Activated naive CD4-positive, alpha-beta T cell treated with anti-CD3 and anti-CD28 coated beads, Interleukin-2, amount 50 U/mL, for 24 hours (primary cell): Measurements from ENCODE around the gene USP40.
A peak's percentile ranks its signal among the peaks of the same experiment; 100 is the strongest.

Experiments
- H3K27ac Mint-ChIP-seq: one replicate; pipeline ENCODE4 v1.8.0; 2021; ENCODE audit warnings: mild to moderate bottlenecking, mixed read lengths
- H3K27me3 Mint-ChIP-seq: one replicate; pipeline ENCODE4 v1.8.0; 2021; ENCODE audit warnings: mixed read lengths
- H3K36me3 Mint-ChIP-seq: one replicate; pipeline ENCODE4 v1.8.0; 2021; ENCODE audit warnings: mixed read lengths
- H3K4me1 Mint-ChIP-seq: one replicate; pipeline ENCODE4 v1.8.0; 2021; ENCODE audit warnings: mixed read lengths
- H3K4me3 Mint-ChIP-seq: one replicate; pipeline ENCODE4 v1.8.0; 2021; ENCODE audit warnings: mild to moderate bottlenecking, mixed read lengths
- H3K9me3 Mint-ChIP-seq: one replicate; pipeline ENCODE4 v1.8.0; 2021; ENCODE audit warnings: mixed read lengths

USP40 gene

GRCh38 chr2:233442028-233442310 lies 124.6 kb downstream of the USP40 start:
- Mint-ChIP-seq H3K27me3 (no peaks in the 10 kb centered on the region), H3K36me3 (peaks cover 9% of the 10 kb centered on the region), H3K4me3 (no peak overlapping the region), H3K4me1 (peaks cover 28% of the 10 kb centered on the region), H3K27ac (no peak overlapping the region), H3K9me3 (no peaks in the 10 kb centered on the region)

DNA sequence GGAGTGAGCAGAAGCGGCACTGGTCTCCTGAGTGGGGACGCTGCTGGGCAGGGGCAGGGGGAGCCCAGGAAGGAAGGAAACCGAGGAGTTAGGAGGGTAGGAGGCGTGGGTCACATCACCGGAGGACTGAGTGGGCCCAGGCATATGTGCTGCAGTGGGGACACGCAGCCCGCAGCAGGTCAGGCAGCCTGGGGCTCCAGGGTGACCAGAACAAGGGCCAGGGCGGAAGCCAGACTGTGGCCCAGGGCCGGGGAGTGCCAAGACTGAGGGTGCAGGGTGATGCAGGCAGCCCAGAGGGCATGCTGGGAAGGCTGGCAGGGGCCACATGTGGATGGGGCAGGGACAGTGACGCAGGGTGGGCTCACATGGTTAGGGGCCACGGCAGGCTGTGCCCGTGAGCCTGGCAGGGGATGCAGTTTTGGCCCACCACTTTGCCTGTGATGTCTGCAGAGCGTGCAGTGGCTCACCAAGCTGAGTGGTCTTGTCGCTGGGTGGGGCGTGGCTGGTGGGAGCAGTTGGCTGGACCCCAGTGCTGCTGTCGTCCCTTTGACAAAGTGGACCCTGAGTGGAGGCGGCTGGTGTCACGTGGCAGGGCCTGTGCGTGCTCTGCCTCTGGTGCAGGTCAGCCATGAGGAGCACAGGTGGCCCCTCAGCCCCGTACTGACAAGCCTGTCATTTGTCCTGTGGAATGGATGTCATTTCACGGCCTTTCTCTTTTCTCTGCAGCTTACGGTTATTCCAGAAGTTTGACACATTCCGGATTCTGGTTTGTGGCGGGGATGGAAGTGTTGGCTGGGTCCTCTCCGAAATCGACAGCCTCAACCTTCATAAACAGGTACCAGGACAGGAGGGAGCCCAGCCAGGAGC lies 125.2 kb downstream of the USP40 start:
- Mint-ChIP-seq H3K4me1 (peaks cover 28% of the 10 kb centered on the region), H3K27ac (peak overlapping the region; percentile 86), H3K36me3 (peaks cover 9% of the 10 kb centered on the region), H3K4me3 (no peak overlapping the region), H3K27me3 (no peaks in the 10 kb centered on the region), H3K9me3 (no peaks in the 10 kb centered on the region)

- Mint-ChIP-seq H3K4me1 (peaks cover 28% of the 10 kb centered on the region), H3K4me3 (no peak overlapping the region), H3K9me3 (no peaks in the 10 kb centered on the region), H3K36me3 (peaks cover 7% of the 10 kb centered on the region), H3K27ac (peak overlapping the region; percentile 86), H3K27me3 (no peaks in the 10 kb centered on the region)
Observed at GRCh38 chr2:233440714-233441113, 125.9 kb downstream of the USP40 start.

GRCh38 chr2:233440314-233440713 lies 126.3 kb downstream of the USP40 start:
- H3K27me3 Mint-ChIP-seq = no peaks in the 10 kb centered on the region
- H3K36me3 Mint-ChIP-seq = peaks cover 7% of the 10 kb centered on the region
- H3K27ac Mint-ChIP-seq = no peak overlapping the region
- peaks cover 28% of the 10 kb centered on the region for H3K4me1 Mint-ChIP-seq
- no peaks in the 10 kb centered on the region for H3K9me3 Mint-ChIP-seq
- no peak overlapping the region for H3K4me3 Mint-ChIP-seq

DNA sequence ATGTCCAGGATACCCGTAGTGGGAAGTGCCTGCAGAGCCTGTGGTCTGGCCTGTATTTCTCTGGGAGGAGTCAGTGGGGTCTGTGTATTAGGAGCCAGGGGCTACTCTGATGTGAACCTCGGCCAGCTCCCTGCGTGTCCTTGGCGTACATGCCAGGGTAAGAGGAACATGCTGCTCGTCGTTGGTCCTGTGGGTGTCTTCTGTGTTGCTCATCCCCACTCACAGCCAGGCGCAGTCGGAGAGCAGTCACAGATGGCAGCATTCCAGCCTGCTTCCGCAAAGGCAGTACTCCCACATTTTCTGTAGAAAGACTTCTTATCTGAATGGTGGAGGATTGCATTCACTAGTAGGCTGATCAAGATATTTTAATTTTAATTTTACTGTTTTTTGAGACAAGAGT lies 127.4 kb downstream of the USP40 start:
- Mint-ChIP-seq H3K36me3 (peaks cover 7% of the 10 kb centered on the region), H3K27me3 (no peaks in the 10 kb centered on the region), H3K4me3 (no peak overlapping the region), H3K9me3 (no peaks in the 10 kb centered on the region), H3K4me1 (peaks cover 31% of the 10 kb centered on the region), H3K27ac (no peak overlapping the region)

DNA sequence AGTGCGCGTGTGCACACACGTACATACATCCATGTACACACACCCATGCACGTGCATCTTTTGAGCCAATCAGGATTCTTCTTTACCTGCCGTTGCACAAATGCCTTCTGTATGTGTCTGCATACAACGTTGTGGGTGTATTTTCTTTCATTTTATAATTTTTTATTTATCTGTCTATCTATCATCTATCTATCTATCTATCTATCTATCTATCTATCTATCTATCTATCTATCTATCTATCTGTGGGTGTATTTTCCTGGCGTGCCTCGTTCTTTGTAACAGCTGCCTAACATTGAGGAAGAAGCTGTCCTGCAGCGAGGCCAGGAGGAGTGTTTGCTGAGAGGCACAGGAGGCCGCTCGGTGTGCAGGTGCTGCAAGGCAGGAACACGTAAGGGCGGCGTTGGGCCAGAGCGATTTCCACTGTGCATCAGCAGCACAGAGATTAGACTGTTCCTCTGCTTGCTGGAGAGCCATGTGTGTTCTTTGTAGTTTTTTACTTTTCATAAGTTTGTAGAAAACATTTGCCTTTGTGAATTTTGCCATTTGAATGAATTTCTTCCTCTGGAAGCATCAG lies 127.9 kb downstream of the USP40 start:
- Mint-ChIP-seq H3K4me1 (peaks cover 31% of the 10 kb centered on the region), H3K4me3 (no peak overlapping the region), H3K36me3 (peaks cover 7% of the 10 kb centered on the region), H3K27ac (no peak overlapping the region), H3K27me3 (no peaks in the 10 kb centered on the region), H3K9me3 (no peaks in the 10 kb centered on the region)

DNA sequence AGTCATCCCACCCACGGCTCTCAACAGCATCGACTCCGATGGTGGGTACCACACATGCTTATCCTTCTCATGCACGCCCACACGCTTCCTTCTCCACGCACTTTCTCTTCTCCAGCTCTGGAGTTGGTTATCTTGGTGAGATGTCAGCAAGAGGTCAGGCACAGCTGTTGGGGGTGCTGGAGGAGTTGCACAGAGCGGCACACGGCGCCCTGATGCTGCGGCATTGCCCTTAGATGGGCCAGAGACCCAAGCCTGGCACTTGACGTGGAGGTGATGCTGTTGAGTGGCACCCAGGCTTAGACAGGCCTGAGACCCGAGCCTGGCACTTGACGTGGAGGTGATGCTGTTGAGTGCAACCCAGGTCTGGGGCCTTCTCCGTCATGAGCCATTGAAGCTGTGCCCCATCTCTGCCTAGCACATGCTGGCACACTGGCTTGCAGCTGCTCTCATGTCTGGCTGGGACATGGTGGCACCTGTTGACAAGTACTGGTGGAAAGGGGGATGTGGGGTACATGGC lies 129.1 kb downstream of the USP40 start:
- peaks cover 1% of the 10 kb centered on the region for H3K36me3 Mint-ChIP-seq
- no peaks in the 10 kb centered on the region for H3K9me3 Mint-ChIP-seq
- no peak overlapping the region for H3K4me3 Mint-ChIP-seq
- no peaks in the 10 kb centered on the region for H3K27me3 Mint-ChIP-seq
- no peak overlapping the region for H3K27ac Mint-ChIP-seq
- peaks cover 33% of the 10 kb centered on the region for H3K4me1 Mint-ChIP-seq

DNA sequence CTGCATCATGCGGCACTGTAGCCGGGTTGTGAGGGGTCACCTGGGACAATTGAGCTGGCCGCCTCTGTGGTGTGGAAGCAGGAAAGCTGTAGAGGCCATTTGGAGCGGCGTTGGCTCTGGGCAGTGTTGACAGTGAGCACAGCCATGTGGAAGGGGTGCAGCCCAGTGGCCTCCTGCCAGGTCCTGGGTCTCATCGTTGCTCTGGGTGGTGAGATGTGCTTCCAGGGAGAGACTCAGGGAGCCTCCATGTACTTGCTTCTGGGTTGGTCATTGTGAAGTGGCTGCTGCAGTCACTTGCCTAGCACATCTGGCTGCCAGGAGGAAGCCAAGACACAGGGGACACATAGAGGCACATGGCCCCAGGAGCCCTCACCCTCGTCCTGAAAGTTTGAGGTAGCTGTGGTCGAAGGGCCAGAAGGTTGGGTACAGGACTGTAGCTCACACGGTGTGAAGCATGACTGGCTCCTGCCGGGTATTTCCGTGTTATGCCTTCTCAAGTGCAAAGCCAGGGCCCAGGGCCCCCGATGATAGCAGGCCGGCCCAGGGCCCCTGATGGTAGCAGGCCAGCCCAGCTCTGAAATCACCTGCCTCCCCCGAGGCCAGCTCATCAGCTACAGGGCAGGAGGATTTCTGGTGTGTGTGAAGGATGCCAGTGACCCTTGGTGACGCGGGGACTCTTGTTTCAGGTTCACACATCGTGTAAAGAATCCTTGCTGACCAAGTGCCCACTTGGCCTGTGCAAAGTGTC lies 129.7 kb downstream of the USP40 start:
- H3K27me3 Mint-ChIP-seq = no peaks in the 10 kb centered on the region
- peaks cover 30% of the 10 kb centered on the region for H3K4me1 Mint-ChIP-seq
- H3K27ac Mint-ChIP-seq = no peak overlapping the region
- no peaks in the 10 kb centered on the region for H3K9me3 Mint-ChIP-seq
- H3K4me3 Mint-ChIP-seq = no peak overlapping the region
- peaks cover 1% of the 10 kb centered on the region for H3K36me3 Mint-ChIP-seq

GRCh38 chr2:233436191-233436581 lies 130.4 kb downstream of the USP40 start:
- Mint-ChIP-seq H3K4me1 (peaks cover 32% of the 10 kb centered on the region), H3K36me3 (peaks cover 1% of the 10 kb centered on the region), H3K27ac (no peak overlapping the region), H3K9me3 (no peaks in the 10 kb centered on the region), H3K27me3 (no peaks in the 10 kb centered on the region), H3K4me3 (no peak overlapping the region)

DNA sequence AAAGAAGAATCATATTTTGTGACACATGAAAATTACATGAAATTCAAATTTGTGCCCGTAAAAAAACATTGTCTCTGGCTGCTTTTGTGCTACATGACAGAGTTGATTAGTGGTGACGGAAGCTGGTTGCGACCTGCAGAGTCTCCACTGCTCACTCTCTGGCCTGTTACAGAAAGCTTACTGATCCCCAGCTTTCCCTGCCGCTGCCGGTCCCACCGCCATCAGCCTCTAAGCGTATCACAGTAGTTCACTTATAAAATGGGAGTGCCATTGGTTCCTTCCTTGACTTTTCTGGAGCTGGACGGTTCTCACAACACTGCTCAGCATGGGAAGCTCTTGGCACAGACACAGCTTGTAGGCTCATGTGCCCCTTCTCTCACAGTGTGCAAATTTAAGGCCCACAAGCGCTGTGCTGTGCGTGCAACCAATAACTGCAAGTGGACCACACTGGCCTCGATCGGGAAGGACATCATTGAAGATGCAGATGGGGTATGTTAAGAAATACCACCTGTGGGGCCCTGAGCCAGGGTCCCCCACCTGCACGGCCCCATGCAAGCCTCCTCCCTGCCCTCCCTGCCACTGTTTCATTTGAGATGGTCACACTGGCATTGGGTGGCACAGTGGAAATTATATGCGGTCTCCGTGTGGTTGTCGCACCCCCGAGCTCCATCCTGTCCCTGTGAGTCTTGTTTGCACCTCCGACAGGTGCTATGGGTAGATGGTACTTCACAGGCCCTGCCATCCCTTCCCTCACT lies 131.0 kb downstream of the USP40 start:
- Mint-ChIP-seq H3K4me1 (peaks cover 34% of the 10 kb centered on the region), H3K4me3 (no peak overlapping the region), H3K36me3 (no peaks in the 10 kb centered on the region), H3K9me3 (no peaks in the 10 kb centered on the region), H3K27me3 (no peaks in the 10 kb centered on the region), H3K27ac (no peak overlapping the region)

GRCh38 chr2:233434666-233435330 lies 131.8 kb downstream of the USP40 start:
- Mint-ChIP-seq H3K27me3 (no peaks in the 10 kb centered on the region), H3K9me3 (no peaks in the 10 kb centered on the region), H3K36me3 (no peaks in the 10 kb centered on the region), H3K4me1 (peaks cover 42% of the 10 kb centered on the region), H3K27ac (peak overlapping the region; percentile 30), H3K4me3 (no peak overlapping the region)

DNA sequence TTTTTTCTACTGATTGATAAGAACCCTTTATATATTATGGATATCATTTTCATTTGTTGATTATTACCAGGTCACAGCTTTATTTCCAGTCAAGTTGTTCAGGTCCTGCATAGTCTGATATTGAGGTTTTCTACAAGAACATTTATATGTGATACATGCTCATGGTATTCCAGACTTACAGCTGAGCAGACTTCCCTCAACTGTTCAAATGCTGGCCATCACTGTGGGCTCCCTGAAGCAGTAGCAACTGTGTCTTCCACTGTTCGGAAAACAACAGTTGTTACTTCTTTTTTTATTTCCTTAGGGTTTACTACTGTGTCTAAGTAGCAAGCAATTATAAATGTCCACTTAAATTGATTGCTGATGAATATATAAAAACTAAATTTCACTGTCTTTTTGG lies 132.8 kb downstream of the USP40 start:
- Mint-ChIP-seq H3K9me3 (no peaks in the 10 kb centered on the region), H3K27me3 (no peaks in the 10 kb centered on the region), H3K4me3 (no peak overlapping the region), H3K36me3 (no peaks in the 10 kb centered on the region), H3K27ac (no peak overlapping the region), H3K4me1 (peaks cover 52% of the 10 kb centered on the region)

- H3K36me3 Mint-ChIP-seq = no peaks in the 10 kb centered on the region
- H3K4me3 Mint-ChIP-seq = no peak overlapping the region
- no peak overlapping the region for H3K27ac Mint-ChIP-seq
- H3K4me1 Mint-ChIP-seq = peaks cover 60% of the 10 kb centered on the region
- H3K27me3 Mint-ChIP-seq = no peaks in the 10 kb centered on the region
- no peaks in the 10 kb centered on the region for H3K9me3 Mint-ChIP-seq
Observed at GRCh38 chr2:233433029-233433428, 133.6 kb downstream of the USP40 start.

DNA sequence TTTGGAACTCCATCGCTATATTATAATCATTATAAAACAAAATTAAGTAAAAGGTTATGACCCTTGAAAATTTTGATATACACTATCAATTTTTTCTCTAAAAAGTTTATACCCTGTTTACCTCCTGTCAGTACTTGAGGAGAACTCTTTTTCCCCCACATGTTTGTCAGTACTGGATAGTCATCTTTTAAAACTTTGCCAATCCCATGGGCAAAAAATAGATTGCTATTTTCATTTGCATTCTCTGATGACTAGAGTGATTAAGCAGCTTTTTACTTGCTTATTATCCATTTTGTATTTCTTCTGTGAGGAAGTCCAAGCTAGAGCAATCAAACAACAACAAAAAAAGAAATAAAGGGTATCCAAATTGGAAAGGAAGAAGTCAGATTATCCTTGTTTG lies 135.9 kb downstream of the USP40 start:
- Mint-ChIP-seq H3K4me3 (no peak overlapping the region), H3K27ac (no peak overlapping the region), H3K36me3 (peaks cover 10% of the 10 kb centered on the region), H3K9me3 (peaks cover 5% of the 10 kb centered on the region), H3K27me3 (no peaks in the 10 kb centered on the region), H3K4me1 (peaks cover 83% of the 10 kb centered on the region)

- Mint-ChIP-seq H3K27me3 (no peaks in the 10 kb centered on the region), H3K4me1 (peaks cover 87% of the 10 kb centered on the region), H3K4me3 (peak overlapping the region; percentile 0), H3K9me3 (peaks cover 5% of the 10 kb centered on the region), H3K36me3 (peaks cover 12% of the 10 kb centered on the region), H3K27ac (peak overlapping the region; percentile 52)
Observed at GRCh38 chr2:233430081-233430480, 136.5 kb downstream of the USP40 start.
